HG03066 (cell line): ENCODE data around the gene EPHA6.

ENCODE experiments used
- ATAC-seq: cut with Tn5 transposase; IDR thresholded peaks from one replicate; pipeline ENCODE4 v1.9.1; 2021; ENCODE audit warnings: low read depth; ENCODE audit not compliant: unreplicated experiment

Gene EPHA6

DNA sequence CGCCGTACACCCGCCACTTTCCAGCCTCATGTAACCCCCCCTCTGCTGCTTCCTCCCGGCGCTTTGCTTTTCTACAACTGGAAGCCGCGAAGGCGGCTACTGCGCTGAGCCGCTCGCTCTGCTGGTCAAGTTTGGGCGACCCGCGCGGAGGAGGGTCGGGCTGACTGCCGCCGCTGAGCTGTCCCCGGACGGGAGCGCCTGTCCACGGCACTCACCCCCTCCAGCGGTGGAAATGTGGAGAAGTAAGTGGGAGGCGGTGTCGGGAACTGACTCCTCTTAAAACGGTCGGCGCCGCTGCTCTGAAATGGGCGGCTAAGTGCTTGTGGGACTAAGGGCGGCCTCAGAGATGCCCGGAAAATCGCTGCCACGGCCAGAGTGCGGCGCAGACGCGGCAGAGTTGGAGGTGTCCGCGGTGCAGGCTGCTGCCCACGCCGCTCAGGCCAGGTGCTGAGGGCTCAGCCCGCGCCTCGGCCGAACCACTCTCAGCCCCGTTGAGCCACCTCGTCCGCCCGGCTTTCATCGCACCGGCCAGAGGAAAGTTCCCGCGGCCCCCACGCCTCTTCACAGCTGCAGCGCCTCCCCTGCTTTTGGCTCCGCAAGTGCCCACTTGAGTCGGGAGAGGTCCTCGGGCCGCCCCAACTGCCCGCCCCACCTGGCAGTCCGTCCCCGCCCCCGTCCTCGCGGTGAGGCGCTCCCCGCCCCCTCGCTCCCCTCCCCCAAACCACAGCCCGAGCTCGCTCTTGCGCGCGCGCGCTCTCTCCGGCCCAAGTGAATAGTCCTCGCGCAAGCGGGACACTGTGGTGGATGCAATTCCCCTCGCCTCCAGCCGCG is at the start of gene EPHA6:
EPHA6 (plus strand) TSS at position 775 of the 831 bp plus-strand sequence.
- peak; percentile 29 for ATAC-seq

DNA sequence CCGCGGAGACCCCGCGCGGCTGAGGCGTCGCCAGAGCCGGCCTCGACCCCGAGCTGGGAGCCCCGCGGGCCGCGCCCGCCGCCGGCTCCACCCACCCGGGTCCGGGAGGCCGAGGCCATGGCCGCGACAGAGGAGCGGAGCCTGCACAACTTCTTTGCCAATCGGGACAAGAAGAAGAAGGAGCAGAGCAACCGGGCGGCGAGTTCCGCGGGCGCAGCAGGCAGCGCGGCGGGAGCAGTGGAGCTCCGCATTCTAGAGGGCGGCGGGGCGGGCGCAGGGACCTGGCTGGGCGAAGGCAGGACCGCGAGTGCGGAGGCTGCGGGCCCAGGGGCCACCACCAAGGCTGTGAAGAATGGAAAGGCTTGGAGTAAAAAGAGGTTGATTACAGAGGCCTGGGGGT is 37.6 kb upstream of the EPHA6 start:
- ATAC-seq, result no peak

DNA sequence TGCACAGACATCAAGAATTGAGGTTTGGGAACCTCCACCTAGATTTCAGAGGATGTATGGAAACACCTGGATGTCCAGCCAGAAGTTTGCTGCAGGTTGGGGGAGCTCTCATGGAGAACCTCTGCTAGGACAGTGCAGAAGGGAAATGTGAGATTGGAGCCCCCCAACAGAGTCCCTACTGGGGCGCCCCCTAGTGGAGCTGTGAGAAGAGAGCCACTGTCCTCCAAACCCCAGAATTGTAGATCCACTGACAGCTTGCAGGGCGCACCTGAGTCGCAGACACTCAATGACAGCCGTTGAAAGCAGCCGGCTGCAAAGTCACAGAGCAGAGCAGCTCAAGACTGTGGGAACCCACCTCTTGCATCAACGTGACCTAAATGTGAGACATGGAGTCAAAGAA is 34.6 kb upstream of the EPHA6 start:
- no peak for ATAC-seq

GRCh38 chr3:96796101-96796500 is 18.3 kb upstream of the EPHA6 start:
- no peak for ATAC-seq

DNA sequence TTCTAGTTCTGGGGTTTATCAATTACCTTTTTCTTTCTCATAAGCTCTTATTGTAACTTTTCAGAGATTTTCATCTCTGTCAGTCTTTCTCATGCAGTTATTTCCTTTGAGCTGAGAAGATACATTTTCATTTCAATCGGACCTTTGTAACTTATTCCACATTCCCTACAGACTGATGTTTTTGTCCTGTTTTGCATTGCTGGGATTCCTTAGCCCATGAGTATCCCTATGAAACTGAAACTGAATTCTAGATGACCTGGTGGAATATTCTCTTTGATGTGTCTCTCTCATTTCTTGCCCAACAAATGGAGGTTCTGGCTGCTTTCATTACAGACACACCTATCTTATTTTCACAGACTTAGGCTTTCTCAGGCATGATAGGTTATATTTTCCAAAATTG is 10.5 kb upstream of the EPHA6 start:
- ATAC-seq, result no peak

DNA sequence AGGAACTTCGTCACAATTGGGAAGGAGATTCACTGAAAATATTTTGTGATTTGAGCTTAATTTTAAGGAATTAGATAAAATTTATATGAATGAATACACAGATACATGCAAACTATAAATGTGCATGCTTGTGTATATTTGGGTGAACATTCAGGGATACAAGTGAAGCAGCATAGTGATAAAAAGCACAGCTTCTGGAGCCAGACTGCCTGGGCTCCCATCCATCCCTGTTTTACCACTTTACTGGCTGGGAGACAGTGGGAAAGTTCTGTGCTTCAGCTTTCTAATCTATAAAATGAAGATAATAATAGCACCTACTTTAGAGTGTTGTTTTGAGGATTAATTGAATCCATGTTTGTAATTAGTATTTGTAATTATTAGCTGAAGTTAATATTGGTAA is 8.1 kb upstream of the EPHA6 start:
- no peak for ATAC-seq

DNA sequence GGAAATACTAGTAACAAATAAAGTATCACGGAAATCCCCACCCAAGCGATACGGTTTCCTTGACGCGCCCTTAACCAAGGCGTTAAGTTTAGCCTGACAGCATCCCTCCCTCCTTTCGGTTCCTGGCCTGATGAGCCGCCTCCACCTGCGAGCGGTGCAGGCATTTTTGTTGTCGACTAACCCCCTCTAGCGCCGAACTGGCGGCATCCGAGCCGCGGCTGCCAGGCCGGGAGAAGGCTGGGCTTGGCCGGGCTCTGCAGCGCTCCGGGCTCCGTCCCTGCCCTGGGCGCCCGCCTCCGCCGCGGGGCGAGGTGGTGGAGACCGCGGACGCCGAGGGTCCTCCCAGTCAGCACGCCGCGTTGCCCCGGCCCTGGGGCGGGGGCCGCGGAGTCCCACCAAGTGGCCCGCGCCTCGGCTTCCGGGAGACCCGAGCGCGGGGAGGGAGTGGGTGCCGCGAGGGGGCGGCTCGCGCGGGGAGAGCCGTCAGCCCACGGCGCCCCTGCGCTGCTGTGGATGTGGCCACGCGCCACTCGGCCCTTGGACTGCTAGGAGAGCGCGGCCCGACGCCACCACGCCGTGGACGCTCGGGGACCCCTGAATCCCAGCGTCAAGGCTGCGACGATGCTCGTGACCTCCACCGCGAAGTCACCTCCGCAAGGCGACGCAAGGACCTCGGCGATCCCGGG is 1.1 kb upstream of the EPHA6 start:
- peak; percentile 98 for ATAC-seq

DNA sequence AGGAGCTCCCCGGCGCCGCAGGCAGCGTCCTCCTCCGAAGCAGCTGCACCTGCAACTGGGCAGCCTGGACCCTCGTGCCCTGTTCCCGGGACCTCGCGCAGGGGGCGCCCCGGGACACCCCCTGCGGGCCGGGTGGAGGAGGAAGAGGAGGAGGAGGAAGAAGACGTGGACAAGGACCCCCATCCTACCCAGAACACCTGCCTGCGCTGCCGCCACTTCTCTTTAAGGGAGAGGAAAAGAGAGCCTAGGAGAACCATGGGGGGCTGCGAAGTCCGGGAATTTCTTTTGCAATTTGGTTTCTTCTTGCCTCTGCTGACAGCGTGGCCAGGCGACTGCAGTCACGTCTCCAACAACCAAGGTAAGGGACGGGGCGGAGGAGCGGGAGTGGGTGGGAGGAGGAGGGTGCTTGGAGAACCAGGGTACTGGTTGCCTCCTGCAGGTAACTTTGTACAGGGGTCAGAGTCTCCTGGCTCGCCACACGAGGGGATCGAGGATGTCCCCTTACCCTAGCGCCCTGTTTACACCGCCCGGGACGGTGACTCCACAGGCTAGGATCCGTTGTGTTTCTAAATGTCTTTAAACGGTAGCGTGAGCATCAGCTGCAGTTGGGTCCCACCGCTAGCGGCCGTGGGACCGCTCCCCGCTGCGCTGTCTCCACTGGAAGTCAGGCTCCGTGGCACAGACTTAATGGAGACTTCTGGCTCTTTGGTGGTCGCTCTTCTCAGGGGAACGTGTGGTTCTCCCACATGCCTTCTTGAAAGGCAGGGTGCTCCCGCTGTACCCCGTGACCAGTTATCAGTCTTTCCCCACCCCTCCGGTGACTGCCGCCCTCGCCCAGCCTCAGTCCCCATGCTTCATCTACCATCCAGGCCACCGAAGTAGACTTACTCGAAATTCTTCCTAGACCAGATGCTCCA is 515 bp downstream of the EPHA6 start:
- no peak for ATAC-seq

- ATAC-seq, result no peak
These were observed 16.8 kb downstream of the EPHA6 start for GRCh38 chr3:96831175-96831574.

GRCh38 chr3:96833301-96833700 is 18.9 kb downstream of the EPHA6 start:
- ATAC-seq, result no peak

- no peak for ATAC-seq
These were observed 21.9 kb downstream of the EPHA6 start for GRCh38 chr3:96836153-96836915.

- no peak for ATAC-seq
These were observed 29.3 kb downstream of the EPHA6 start for GRCh38 chr3:96843505-96844203.

DNA sequence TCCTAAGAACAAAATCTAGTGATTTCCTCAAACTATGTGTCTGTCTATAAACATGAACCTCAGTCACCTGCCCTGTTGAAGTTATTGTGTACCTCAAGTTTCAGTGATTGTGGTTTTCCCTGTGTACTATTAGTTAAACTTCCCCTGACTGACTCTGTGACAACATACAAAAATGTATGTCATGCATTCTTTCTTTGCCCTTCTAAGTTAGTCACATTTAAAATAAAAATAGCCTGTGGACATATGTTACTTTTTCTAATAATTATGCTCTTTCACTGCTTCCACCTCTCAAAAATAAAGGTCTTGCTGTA is 29.8 kb downstream of the EPHA6 start:
- ATAC-seq, result no peak

- no peak for ATAC-seq
These were observed 38.5 kb downstream of the EPHA6 start for GRCh38 chr3:96852849-96853248.

DNA sequence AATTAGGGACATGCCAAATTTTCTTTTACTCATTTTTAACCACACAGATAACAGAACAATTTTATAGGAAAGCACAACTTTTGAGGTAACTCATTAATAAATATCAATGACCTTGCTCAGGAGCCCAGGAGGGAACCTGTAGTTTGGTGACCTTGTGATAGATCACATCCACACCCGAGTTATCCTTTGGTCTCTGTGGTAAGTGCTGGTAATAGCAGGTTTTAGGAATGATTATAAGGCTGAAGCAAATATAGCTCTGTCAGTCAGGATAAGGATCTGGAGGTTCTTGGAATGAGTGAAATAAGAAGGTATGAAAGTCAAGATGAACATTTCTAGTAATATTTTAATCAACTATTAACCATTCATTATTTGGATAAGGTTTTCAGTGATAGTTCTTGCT is 46.5 kb downstream of the EPHA6 start:
- ATAC-seq, result no peak

- peak; percentile 68 for ATAC-seq
These were observed 48.8 kb downstream of the EPHA6 start for GRCh38 chr3:96863129-96863740.

GRCh38 chr3:96865605-96866004 is 51.2 kb downstream of the EPHA6 start:
- ATAC-seq, result no peak

GRCh38 chr3:96869316-96869715 is 54.9 kb downstream of the EPHA6 start:
- ATAC-seq, result no peak

- ATAC-seq, result no peak
These were observed 63.1 kb downstream of the EPHA6 start for GRCh38 chr3:96877510-96877909.
